A673 (cell line): ENCODE data around the gene ZDHHC13.

ENCODE experiments used
- EZH2 ChIP-seq: fragments of 200-600 bp; sonication (generic); IDR thresholded peaks from 2 replicates; pipeline ENCODE4 v1.6.1; 2017; ENCODE audit warnings: borderline replicate concordance, low read depth, mild to moderate bottlenecking, mixed read lengths, antibody characterized with exemption, low read length; ENCODE audit not compliant: poor library complexity, severe bottlenecking
- TF ChIP-seq, protein P1 (sequence below): fragments of 300-800, 200-600 bp; sonication (generic); conservative IDR thresholded peaks from 2 replicates; pipeline ENCODE4 v1.5.1; 2017; ENCODE audit warnings: low read depth, mild to moderate bottlenecking, antibody characterized with exemption, low read length, moderate library complexity, mixed read lengths

- TF ChIP-seq, protein P1, sequence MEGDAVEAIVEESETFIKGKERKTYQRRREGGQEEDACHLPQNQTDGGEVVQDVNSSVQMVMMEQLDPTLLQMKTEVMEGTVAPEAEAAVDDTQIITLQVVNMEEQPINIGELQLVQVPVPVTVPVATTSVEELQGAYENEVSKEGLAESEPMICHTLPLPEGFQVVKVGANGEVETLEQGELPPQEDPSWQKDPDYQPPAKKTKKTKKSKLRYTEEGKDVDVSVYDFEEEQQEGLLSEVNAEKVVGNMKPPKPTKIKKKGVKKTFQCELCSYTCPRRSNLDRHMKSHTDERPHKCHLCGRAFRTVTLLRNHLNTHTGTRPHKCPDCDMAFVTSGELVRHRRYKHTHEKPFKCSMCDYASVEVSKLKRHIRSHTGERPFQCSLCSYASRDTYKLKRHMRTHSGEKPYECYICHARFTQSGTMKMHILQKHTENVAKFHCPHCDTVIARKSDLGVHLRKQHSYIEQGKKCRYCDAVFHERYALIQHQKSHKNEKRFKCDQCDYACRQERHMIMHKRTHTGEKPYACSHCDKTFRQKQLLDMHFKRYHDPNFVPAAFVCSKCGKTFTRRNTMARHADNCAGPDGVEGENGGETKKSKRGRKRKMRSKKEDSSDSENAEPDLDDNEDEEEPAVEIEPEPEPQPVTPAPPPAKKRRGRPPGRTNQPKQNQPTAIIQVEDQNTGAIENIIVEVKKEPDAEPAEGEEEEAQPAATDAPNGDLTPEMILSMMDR, result no peak
- TF ChIP-seq EZH2, result no peak
These were observed 46.1 kb downstream of the ZDHHC13 start for GRCh38 chr11:19162951-19163505.
